B cell (primary cell): ENCODE results near the gene EMILIN3. TPM values are rescaled to one million over a fixed set of nuclear protein-coding genes. Genes with fewer than 3 reads are reported as not detected.

ENCODE experiments used
- ATAC-seq: fragments of 200-7000 bp; cut with Tn5 transposase; one replicate; pipeline ENCODE4 v1.10.0; 2021; ENCODE audit warnings: low read depth, mild to moderate bottlenecking, moderate number of reproducible peaks, moderate library complexity
- CTCF ChIA-PET: fragments of 350-600 bp; sonication (Branson Sonifier 250); formaldehyde crosslinking; loops from one replicate; lab custom pipeline; 2021; ENCODE audit warnings: antibody characterized with exemption, inconsistent platforms; lab: Charles Lee
- POLR2A ChIA-PET: fragments of 350-600 bp; sonication (Branson Sonifier 250); formaldehyde crosslinking; loops from one replicate; lab custom pipeline; 2021; ENCODE audit warnings: antibody characterized with exemption; lab: Charles Lee
- DNase-seq: peaks from one replicate; pipeline ENCODE4 v3.0.0; 2013
- H2AFZ ChIP-seq: 2 replicates; pipeline ENCODE4 v1.6.1; 2012; ENCODE audit warnings: mild to moderate bottlenecking, low read depth, low read length; ENCODE audit not compliant: insufficient read depth, poor library complexity, severe bottlenecking
- H3K27ac ChIP-seq, 2 donors: 1 replicate in 1 of 2; 2 replicates in 1 of 2; pipeline ENCODE4 v1.5.1; 2012 to 2013; ENCODE audit warnings: low read length in 2 of 2, mild to moderate bottlenecking in 2 of 2, moderate library complexity in 1 of 2
- H3K27me3 ChIP-seq, 4 experiments: fragments of 200-600 bp in 1 of 4; sonication (generic) in 1 of 4; replicated peaks in 1 of 4; 1 replicate in 2 of 4; 2 replicates in 2 of 4; pipeline versions ENCODE4 v1.6.1 to v1.7.0; 2013 to 2016; ENCODE audit warnings: low read length in 3 of 4, mild to moderate bottlenecking in 2 of 4, mixed read lengths in 1 of 4, moderate library complexity in 1 of 4; ENCODE audit not compliant: insufficient read depth in 4 of 4, control insufficient read depth in 3 of 4; ENCODE audit errors: control extremely low read depth in 1 of 4
- H3K36me3 ChIP-seq, 2 experiments: replicated peaks in 1 of 2; 1 replicate in 1 of 2; 2 replicates in 1 of 2; pipeline versions ENCODE4 v1.6.1 to v1.7.1; 2013; ENCODE audit warnings: low read length in 1 of 2; ENCODE audit not compliant: insufficient read depth in 2 of 2, control insufficient read depth in 1 of 2; ENCODE audit errors: control extremely low read depth in 1 of 2, extremely low read depth in 1 of 2
- H3K4me1 ChIP-seq, 2 donors: fragments of 200-600 bp in 1 of 2; sonication (generic) in 1 of 2; 1 replicate in 1 of 2; 2 replicates in 1 of 2; pipeline versions ENCODE4 v1.5.1 to v1.6.1; 2013 to 2017; ENCODE audit warnings: low read length in 2 of 2; ENCODE audit not compliant: control insufficient read depth in 2 of 2, insufficient read depth in 2 of 2
- H3K4me2 ChIP-seq: replicated peaks from 2 replicates; pipeline ENCODE3; 2012; ENCODE audit warnings: mild to moderate bottlenecking, low read depth, low read length; ENCODE audit not compliant: poor library complexity, severe bottlenecking
- H3K4me3 ChIP-seq, 5 experiments: fragments of 200-600 bp in 1 of 5; sonication (generic) in 1 of 5; 1 replicate in 3 of 5; 2 replicates in 2 of 5; pipeline versions ENCODE4 v1.5.1 to v1.7.0; 2011 to 2016; ENCODE audit warnings: low read length in 4 of 5, mild to moderate bottlenecking in 4 of 5, low read depth in 2 of 5, control low read depth in 1 of 5, moderate library complexity in 1 of 5; ENCODE audit not compliant: insufficient read depth in 1 of 5; ENCODE audit errors: control extremely low read depth in 1 of 5, extremely low read depth in 1 of 5
- H3K79me2 ChIP-seq: fragments of 200-600 bp; sonication (generic); one replicate; pipeline ENCODE4 v1.6.0; 2016; ENCODE audit warnings: low read length; ENCODE audit not compliant: control insufficient read depth, insufficient read depth
- H3K9ac ChIP-seq: fragments of 200-600 bp; sonication (generic); 2 replicates; pipeline ENCODE4 v1.6.1; 2017; ENCODE audit warnings: mild to moderate bottlenecking, low read length, moderate library complexity
- H3K9me3 ChIP-seq, 3 donors: one replicate each; pipeline versions ENCODE4 v1.6.1 to v1.7.1; 2013; ENCODE audit warnings: low read length in 2 of 3; ENCODE audit not compliant: control insufficient read depth in 2 of 3, insufficient read depth in 1 of 3; ENCODE audit errors: control extremely low read depth in 1 of 3
- H4K20me1 ChIP-seq: 2 replicates; pipeline ENCODE4 v1.6.0; 2012; ENCODE audit warnings: mild to moderate bottlenecking, low read length; ENCODE audit not compliant: insufficient read depth, control insufficient read depth, poor library complexity, severe bottlenecking
- H3K27ac Mint-ChIP-seq: one replicate; pipeline ENCODE4 v1.8.0; 2021; ENCODE audit warnings: mixed read lengths
- H3K27me3 Mint-ChIP-seq: one replicate; pipeline ENCODE4 v1.8.0; 2021; ENCODE audit warnings: mixed read lengths
- H3K4me1 Mint-ChIP-seq: one replicate; pipeline ENCODE4 v1.8.0; 2021; ENCODE audit warnings: mixed read lengths
- H3K4me3 Mint-ChIP-seq: one replicate; pipeline ENCODE4 v1.8.0; 2021; ENCODE audit warnings: mixed read lengths
- H3K9me3 Mint-ChIP-seq: one replicate; pipeline ENCODE4 v1.8.0; 2022; ENCODE audit warnings: mixed read lengths; ENCODE audit not compliant: insufficient read depth
- CTCF ChIP-seq: fragments of 200-600 bp; IDR thresholded peaks from one replicate; pipeline ENCODE4 v1.8.0; 2022; ENCODE audit warnings: antibody characterized with exemption, mild to moderate bottlenecking
- EZH2 ChIP-seq: IDR thresholded peaks from 2 replicates; pipeline ENCODE4 v1.6.1; 2012; ENCODE audit warnings: borderline replicate concordance, low read depth, mild to moderate bottlenecking, moderate library complexity, low read length; ENCODE audit not compliant: insufficient read depth, poor library complexity, severe bottlenecking
- WGBS: methylation state at CpG from one replicate; pipeline ENCODE4 v1.1.5; 2013; ENCODE audit warnings: missing lambda C conversion rate; ENCODE audit not compliant: insufficient coverage; 5-methylcytosine and 5-hydroxymethylcytosine counted together
- intact Hi-C: fragments of 100-400 bp; cut with micrococcal nuclease; formaldehyde crosslinking; loops from one replicate; pipeline ENCODE4 v1.10.0; 2022
- polyA plus RNA-seq: library from polyadenylated mRNA; depleted of rRNA; stranded (reverse); fragments of >200 nt; gene quantifications from 2 replicates; pipeline ENCODE4 v1.2.3, GENCODE V29; 2012
- total RNA-seq, 2 donors: library from RNA; stranded (reverse); fragments of 120-200 nt in 1 of 2; gene quantifications; 1 replicate in 1 of 2; 2 replicates in 1 of 2; pipeline versions ENCODE4 v1.2.3 to v1.2.4, GENCODE V29; 2013 to 2022

Gene EMILIN3
- total and polyA plus RNA-seq, 2 donors (not counting 1 experiment from before 2014, with no cell fraction given), result not detected

- Histone ChIP-seq H3K4me2 (no peak overlapping the region), H3K79me2 (no peaks in the 10 kb centered on the region), H2AFZ (no peak overlapping the region), H3K4me3 (no peak overlapping the region), H4K20me1 (no peaks in the 10 kb centered on the region), H3K36me3 (no peaks in the 10 kb centered on the region), H3K9me3 (no peaks in the 10 kb centered on the region), H3K4me1 (no peaks in the 10 kb centered on the region), H3K27ac (no peak overlapping the region), H3K27me3 (no peaks in the 10 kb centered on the region), H3K9ac (no peak overlapping the region)
- no peak for TF ChIP-seq EZH2
- TF ChIP-seq CTCF, result no peak
- no peaks in the 10 kb centered on the region for H3K27me3 Mint-ChIP-seq
- DNase-seq (no peak), ATAC-seq (no peak)
- no peaks in the 10 kb centered on the region for H3K4me1 Mint-ChIP-seq
- POLR2A ChIA-PET, result no interaction called here
- H3K4me3 Mint-ChIP-seq, result no peak overlapping the region
- no peak overlapping the region for H3K27ac Mint-ChIP-seq
- no peaks in the 10 kb centered on the region for H3K9me3 Mint-ChIP-seq
- CTCF ChIA-PET, result no interaction called here
- WGBS, result 100% methylated on average over 2 of the region's 7 CpGs
- intact Hi-C loops, result no loop called here
Observed at GRCh38 chr20:41355598-41356203, 10.9 kb downstream of the EMILIN3 start.

GRCh38 chr20:41355192-41355591 lies 11.4 kb downstream of the EMILIN3 start:
- no peak overlapping the region for H3K4me3 ChIP-seq
- Mint-ChIP-seq H3K9me3 (no peaks in the 10 kb centered on the region), H3K27ac (no peak overlapping the region), H3K27me3 (peaks cover 5% of the 10 kb centered on the region), H3K4me3 (no peak overlapping the region), H3K4me1 (no peaks in the 10 kb centered on the region)
- H3K27me3 ChIP-seq, result no peaks in the 10 kb centered on the region
- ChIA-PET POLR2A (no interaction called here), CTCF (no interaction called here)
- no peak overlapping the region for H3K9ac ChIP-seq
- H3K79me2 ChIP-seq, result no peaks in the 10 kb centered on the region
- 100% methylated on average over 3 of the region's 3 CpGs for WGBS
- TF ChIP-seq CTCF, result no peak
- no peak for TF ChIP-seq EZH2
- H2AFZ ChIP-seq, result no peak overlapping the region
- intact Hi-C loops, result no loop called here
- ATAC-seq (no peak), DNase-seq (no peak)
- H4K20me1 ChIP-seq, result no peaks in the 10 kb centered on the region
- H3K27ac ChIP-seq, result no peak overlapping the region
- no peaks in the 10 kb centered on the region for H3K36me3 ChIP-seq
- H3K4me2 ChIP-seq, result no peak overlapping the region
- H3K9me3 ChIP-seq, result no peaks in the 10 kb centered on the region
- H3K4me1 ChIP-seq, result no peaks in the 10 kb centered on the region
